ENCODE results near the gene ERCC2. TPM values are rescaled to one million over a fixed set of nuclear protein-coding genes. Genes with fewer than 3 reads are reported as not detected.
A peak's percentile ranks its signal among the peaks of the same experiment; 100 is the strongest.

Gene ERCC2
- total and polyA plus RNA-seq, 2 of the 4 experiments (the other 2 are of a cell fraction), result 30.6 to 66.5 TPM

DNA sequence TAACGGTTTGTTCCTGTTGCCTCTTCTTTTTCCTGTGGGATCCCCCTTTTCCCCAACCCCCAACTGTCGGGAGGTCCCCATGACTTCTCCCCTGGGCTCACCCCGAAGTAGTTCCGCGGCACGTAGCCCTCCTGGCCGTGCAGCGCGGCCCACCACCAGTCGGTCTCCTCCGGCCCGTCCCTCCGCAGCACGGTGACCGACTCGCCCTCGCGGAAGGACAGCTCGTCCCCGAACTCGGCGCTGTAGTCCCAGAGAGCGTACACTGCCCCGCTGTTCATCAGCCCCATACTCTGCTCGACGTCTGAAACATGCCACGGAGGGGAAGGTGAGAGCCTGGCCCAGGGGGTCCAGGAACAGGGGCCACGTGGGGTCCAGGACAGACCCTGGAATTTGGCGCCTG is 12.1 kb upstream of the ERCC2 start:
- dilution Hi-C loops (cut with HindIII; ENCODE audit: low sequenced_read_pairs, unreplicated experiment), result no loop called here
- TF ChIP-seq CHD1 (IDR thresholded peaks at IDR 0.05; ENCODE audit: low read depth, low read length) (no peak), MAFK (IDR thresholded peaks at IDR 0.05; ENCODE audit: low read depth, low read length) (no peak), RCOR1 (IDR thresholded peaks at IDR 0.05; ENCODE audit: insufficient replicate concordance, low read length) (no peak), USF2 (IDR thresholded peaks at IDR 0.05; ENCODE audit: low read depth, low read length) (no peak), MAZ (IDR thresholded peaks at IDR 0.05; ENCODE audit: borderline replicate concordance, low read depth, low read length) (no peak), MXI1 (IDR thresholded peaks at IDR 0.05; ENCODE audit: borderline replicate concordance, low read depth, low read length) (no peak), RFX5 (IDR thresholded peaks at IDR 0.05; ENCODE audit: low read depth, low read length) (no peak), CEBPB (IDR thresholded peaks at IDR 0.05; ENCODE audit: low read depth, low read length) (no peak), ELK1 (IDR thresholded peaks at IDR 0.05; ENCODE audit: borderline replicate concordance, low read depth, low read length) (no peak), FOS (IDR thresholded peaks at IDR 0.05; ENCODE audit: low read depth, low read length) (no peak), NFE2L2 (IDR thresholded peaks at IDR 0.05; ENCODE audit: low read depth, low read length) (no peak), BHLHE40 (IDR thresholded peaks at IDR 0.05; ENCODE audit: low read depth, low read length) (no peak), POLR2A (IDR thresholded peaks at IDR 0.05; ENCODE audit: low read depth, low read length) (no peak), RAD21 (IDR thresholded peaks at IDR 0.05; ENCODE audit: low read length) (no peak), SMC3 (IDR thresholded peaks at IDR 0.05; ENCODE audit: low read depth, low read length) (no peak)
- TF ChIP-seq, protein P1, sequence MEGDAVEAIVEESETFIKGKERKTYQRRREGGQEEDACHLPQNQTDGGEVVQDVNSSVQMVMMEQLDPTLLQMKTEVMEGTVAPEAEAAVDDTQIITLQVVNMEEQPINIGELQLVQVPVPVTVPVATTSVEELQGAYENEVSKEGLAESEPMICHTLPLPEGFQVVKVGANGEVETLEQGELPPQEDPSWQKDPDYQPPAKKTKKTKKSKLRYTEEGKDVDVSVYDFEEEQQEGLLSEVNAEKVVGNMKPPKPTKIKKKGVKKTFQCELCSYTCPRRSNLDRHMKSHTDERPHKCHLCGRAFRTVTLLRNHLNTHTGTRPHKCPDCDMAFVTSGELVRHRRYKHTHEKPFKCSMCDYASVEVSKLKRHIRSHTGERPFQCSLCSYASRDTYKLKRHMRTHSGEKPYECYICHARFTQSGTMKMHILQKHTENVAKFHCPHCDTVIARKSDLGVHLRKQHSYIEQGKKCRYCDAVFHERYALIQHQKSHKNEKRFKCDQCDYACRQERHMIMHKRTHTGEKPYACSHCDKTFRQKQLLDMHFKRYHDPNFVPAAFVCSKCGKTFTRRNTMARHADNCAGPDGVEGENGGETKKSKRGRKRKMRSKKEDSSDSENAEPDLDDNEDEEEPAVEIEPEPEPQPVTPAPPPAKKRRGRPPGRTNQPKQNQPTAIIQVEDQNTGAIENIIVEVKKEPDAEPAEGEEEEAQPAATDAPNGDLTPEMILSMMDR (conservative IDR thresholded peaks at IDR 0.05; ENCODE audit: low read depth, low read length), result no peak
- H3K27ac ChIP-seq (ENCODE audit: insufficient read depth, low read length), result no peak overlapping the region

More for the DNA sequence above, 12.1 kb upstream of the ERCC2 start:
- Histone ChIP-seq H2AK5ac (ENCODE audit: low read depth, low read length) (peak overlapping the region; percentile 50), H2BK15ac (ENCODE audit: low read depth, low read length) (no peak overlapping the region), H4K5ac (ENCODE audit: low read depth, low read length) (no peak overlapping the region), H2BK5ac (ENCODE audit: low read depth, low read length, poor library complexity, severe bottlenecking) (no peak overlapping the region), H3K4me3 (ENCODE audit: insufficient read depth, low read depth, low read length) (no peak overlapping the region), H2AK9ac (replicated peaks; ENCODE audit: low read depth, low read length, poor library complexity) (no peak overlapping the region), H3K9me3 (ENCODE audit: control insufficient read depth, insufficient read depth, low read length) (no peaks in the 10 kb centered on the region), H3K23ac (ENCODE audit: low read depth, low read length) (no peak overlapping the region), H3K56ac (ENCODE audit: extremely low read depth, insufficient read depth, low read length) (no peak overlapping the region), H4K8ac (ENCODE audit: low read depth in 2 of 2, low read length in 2 of 2) (no peak overlapping the region), H4K20me1 (ENCODE audit: insufficient read depth, low read length) (no peaks in the 10 kb centered on the region), H2BK20ac (ENCODE audit: low read depth, low read length) (no peak overlapping the region), H3K14ac (replicated peaks; ENCODE audit: low read depth, low read length) (no peak overlapping the region), H4K91ac (ENCODE audit: insufficient read depth, low read depth, low read length) (no peak overlapping the region), H3K9me1 (ENCODE audit: insufficient read depth, low read length) (peaks cover 4% of the 10 kb centered on the region; the same call in 1 of the 2 replicates), H3K27me3 (ENCODE audit: control insufficient read depth, insufficient read depth, low read length) (no peaks in the 10 kb centered on the region), H3K9ac (ENCODE audit: low read depth, low read length) (no peak overlapping the region), H3K4me1 (ENCODE audit: control insufficient read depth, insufficient read depth, low read length) (peaks cover 6% of the 10 kb centered on the region), H3K36me3 (ENCODE audit: control insufficient read depth, insufficient read depth, low read length) (no peaks in the 10 kb centered on the region), H3K79me1 (ENCODE audit: low read depth in 1 of 2, low read length in 2 of 2) (no peaks in the 10 kb centered on the region), H3K18ac (ENCODE audit: low read depth, low read length) (no peak overlapping the region), H2BK120ac (ENCODE audit: low read depth, low read length) (no peak overlapping the region), H2AFZ (replicated peaks; ENCODE audit: low read length, poor library complexity) (peak overlapping the region; percentile 66), H3K4me2 (ENCODE audit: low read depth, low read length) (no peak overlapping the region), H3K4ac (ENCODE audit: low read depth, low read length) (no peak overlapping the region)
- WGBS, 2 experiments (ENCODE audit: extremely low coverage in 2 of 2, insufficient read length in 1 of 2), result 77% methylated on average over 5 of the region's 29 CpGs; no CpG with 5 or more reads in 1 of the 2 experiments
- in situ Hi-C loops (cut with MboI; ENCODE audit: low sequenced_read_pairs), result no loop called here
- ChIA-PET CTCF (no interaction called here), POLR2A (ENCODE audit: unreplicated experiment) (no interaction called here)
- no peak for ATAC-seq (ENCODE audit: low read depth)
- no TSS peak for BruUV-seq (replicated peaks)
- no peak for DNase-seq
- intact Hi-C loops (cut with micrococcal nuclease), result no loop called here

Measured in IMR-90 (cell line).